GM19467 (cell line): ENCODE results near the gene CALN1.
"Not testable (repeated sequence)": the region's sequence is repeated elsewhere in the genome, so short reads cannot be mapped to it uniquely, and the experiment has no call there.

ENCODE experiments used
- ATAC-seq: cut with Tn5 transposase; IDR thresholded peaks from one replicate; pipeline ENCODE4 v1.9.1; 2021; ENCODE audit warnings: mild to moderate bottlenecking, moderate library complexity; ENCODE audit not compliant: unreplicated experiment

CALN1 gene

DNA sequence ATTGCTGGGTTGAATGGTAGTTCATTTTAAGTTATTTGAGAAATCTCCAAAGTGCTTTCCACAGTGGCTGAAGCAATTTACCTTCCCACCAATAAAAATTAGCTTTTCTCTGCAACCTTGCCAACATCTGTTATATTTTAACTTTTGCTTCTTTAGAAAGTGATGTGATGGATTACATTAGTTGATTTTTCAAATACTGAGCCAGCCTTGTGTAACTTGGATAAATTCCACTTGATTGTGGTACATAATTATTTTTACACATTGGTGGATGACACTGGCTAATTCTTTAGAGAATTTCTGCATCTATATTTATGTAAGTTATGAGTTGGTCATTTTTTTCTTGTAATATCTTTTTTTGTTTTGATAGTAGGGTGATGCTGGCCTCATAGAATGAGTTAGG is 646.1 kb downstream of the CALN1 start:
- ATAC-seq, result no peak

DNA sequence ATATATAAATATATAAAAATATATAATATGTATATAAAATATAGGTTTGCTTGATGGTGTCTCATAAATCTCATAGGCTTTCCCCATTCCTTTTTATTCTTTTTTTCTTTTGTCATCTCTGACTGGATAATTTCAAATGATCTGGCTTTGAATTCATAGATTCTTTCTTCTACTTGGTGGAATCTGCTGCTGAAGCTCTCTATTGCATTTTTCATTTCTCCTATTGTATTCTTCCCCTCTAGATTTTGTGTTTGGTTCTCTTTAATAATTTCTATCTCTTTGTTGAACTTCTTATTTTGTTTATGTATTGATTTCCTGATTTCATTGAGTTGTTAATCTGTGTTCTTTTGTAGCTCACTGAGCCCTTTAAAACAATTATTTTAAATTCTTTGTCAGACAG is 650.8 kb downstream of the CALN1 start:
- ATAC-seq, result no peak

DNA sequence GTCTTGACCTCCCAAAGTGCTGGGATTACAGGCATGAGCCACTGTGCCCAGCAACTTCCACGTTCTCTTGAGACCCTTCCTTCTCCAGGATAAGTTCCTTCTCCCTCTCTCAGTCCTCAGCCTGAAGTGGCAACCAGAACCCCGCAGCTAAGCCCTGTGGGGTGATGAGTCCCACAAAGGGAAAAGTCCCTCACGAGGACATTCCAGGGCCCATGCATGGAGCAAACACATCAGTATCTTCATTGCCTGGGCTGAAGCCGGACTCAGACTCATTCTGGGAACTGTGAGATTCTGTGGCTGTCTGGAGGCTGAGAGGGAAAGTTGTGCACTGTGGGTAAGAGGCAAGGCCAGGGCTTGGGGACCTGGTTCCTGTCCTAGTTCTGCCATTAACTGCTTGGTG is 657.3 kb downstream of the CALN1 start:
- ATAC-seq, result no peak

DNA sequence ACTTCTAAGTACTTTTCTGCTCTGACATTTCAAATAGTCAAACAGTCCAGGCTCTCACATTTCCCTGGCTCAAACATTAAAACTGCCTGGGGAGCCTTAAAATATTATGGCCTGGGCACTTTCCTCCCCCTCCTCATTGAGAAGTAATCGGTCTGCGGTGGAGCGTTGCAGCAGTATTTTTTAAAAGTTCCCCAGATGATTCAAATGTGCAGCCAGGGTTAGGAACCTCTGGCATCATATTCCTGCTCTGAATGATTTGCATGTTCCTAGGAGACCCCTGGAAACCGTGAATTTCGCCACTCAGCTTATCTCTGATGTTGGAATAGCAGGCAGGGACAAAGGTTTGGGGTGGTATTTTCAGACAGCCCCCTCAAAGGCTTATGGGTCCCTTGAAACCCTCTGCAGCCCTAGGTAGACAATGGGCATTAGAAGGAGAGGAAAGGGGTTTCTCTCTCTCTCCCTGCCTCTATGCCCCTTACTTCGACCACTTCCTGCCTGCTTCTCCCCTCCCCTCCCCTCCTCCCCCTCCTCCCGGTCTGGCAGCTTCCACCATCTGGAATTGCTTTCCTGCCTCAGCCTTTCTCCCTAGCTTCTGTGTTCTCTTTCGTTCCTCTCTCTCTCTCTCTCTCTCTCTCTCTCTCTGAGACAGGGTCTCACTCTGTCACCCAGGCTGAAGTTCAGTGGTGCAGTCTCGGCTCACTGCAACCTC is 658.0 kb downstream of the CALN1 start:
- ATAC-seq, result no peak

DNA sequence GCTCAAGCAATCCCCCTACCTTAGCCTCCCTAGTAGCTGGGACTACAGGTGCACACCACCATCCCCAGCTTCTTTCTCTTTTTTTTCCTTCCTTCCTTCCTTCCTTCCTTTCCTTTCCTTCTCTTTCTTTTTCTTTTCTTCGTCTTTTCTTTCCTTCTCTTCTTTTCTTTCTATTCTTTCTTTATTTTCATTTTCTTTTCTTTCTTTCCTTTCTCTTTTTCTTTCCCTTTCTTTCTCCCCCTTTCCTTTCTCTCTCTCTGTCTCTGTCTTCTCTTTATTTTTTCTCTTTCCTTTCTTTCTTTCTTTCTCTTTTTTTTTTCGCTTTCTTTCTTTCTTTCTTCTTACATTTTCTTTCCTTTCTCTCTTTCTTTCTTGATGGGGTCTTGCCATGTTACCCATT is 658.9 kb downstream of the CALN1 start:
- ATAC-seq, result no peak

DNA sequence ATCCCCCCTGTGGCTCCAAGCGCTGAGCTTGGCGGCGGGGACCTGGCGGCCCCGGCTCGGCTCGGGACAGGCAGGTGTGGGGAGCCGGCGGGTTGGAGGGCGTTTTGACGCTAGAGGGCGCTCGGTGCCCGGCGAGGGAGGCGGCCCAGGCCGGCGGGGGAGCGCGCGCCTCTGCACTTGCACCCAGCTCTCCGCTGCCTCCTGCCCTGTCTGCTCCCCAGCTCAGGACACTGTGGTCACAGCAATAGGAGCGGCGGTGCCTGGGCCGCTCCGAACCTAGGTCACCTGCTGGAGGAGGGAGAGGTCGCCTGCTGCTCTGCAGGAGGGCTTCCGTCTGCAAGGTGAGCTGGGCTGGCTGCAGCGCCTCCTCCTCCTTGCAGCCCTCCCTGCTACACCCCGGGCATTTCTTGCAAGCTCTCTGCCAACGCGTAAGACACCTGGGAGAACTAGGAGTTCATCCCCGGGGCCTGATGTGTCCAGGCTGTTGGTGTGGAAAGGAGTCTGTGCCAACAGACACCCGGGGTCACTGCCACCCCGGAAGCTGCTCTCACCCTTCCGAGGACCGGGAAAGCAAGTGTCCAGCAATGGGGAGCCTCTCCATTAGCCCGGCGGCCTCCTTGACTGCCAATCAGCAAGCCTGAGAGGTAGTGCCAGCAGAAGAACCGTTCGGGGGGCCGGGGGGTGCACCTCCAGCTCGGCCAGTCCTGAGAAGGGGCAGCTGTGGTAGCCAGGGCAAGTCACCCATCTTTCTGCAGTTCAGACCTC is 659.8 kb downstream of the CALN1 start:
- ATAC-seq, result no peak

DNA sequence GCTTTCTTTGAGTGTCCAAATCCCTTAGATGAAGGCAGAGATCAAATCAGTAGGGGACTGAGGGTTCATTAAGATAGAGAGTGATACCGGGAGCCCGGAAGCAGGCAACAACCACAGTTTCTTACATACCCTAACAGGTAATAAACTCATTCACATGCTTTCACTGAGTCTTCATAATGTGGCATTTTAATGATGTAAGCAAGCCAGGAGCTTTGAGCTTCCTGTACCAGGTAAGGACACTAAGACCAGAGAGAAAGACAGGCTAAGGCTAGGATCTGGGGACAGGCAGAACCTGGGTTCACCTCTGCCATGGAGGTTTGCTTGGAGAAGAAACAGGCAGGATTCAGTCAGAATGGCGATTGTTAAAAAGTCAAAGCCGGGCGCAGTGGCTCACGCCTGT is 661.8 kb downstream of the CALN1 start:
- ATAC-seq, result no peak

DNA sequence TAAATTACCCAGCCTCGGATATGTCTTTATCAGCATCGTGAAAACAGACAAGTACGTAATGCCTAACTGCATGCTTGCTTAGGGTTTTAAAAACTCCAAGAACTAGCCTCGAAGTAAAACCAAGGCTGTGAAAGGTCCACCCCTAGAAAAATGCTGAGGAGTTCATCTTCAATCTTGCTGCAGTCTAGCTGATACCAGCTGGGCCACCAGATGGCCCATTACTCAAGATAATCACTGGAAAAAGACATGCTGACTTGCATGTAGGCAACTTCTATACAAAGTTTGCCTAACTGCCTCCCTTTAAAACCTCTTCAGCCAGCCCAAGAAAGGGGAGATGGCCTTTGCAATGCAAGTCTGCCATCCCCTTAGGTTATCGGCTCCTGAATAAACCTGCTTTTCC is 666.1 kb downstream of the CALN1 start:
- ATAC-seq, result no peak

DNA sequence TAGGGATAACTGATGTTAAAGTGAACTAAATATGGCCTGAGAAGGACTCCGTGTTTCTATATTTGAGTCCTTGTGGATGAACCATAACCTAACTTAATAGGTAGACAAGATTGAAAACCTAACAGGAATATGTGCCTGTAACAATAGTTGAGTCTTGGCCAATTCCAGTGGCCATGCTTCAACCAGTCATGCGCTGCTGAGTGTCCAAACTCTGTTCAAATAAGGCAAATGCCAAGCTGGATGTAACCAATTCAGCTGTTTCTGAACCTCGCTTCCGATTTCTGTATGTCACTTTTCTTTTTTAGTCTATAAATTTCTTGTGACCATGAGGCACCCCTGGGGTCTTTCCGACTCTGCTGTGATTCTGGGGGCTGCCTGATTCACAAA is 672.0 kb downstream of the CALN1 start:
- no peak for ATAC-seq

DNA sequence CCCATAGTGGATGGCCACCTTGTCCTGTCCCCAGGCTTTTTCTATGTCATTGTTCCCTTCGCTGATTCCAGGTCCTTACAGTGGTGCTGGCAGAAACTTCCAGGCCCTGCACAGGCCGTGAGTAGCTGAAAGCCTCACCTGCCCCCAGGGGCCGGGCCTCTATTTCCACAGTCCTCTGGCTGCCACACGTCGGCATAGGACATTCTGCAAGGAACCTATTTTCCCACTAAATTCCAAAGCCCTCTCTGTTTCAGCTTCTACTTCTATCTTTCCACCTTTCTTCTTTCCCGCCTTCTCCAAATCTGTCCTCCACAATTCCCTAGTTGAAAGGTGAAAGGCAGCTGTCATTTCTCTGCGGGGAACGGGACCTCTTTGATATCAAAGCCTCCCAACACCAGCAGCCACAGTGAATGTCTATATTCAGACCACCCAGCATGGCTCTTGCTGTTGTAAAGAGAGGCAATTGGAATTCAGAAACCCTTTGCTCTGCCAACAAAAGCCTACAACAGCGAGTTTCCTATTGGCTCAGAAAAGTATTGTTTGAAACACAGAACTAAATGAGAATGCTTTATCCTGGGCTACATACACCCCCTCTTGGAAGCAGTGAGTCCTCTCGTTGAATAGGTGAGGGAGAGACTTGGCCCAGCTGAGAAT is 672.5 kb downstream of the CALN1 start:
- no peak for ATAC-seq

DNA sequence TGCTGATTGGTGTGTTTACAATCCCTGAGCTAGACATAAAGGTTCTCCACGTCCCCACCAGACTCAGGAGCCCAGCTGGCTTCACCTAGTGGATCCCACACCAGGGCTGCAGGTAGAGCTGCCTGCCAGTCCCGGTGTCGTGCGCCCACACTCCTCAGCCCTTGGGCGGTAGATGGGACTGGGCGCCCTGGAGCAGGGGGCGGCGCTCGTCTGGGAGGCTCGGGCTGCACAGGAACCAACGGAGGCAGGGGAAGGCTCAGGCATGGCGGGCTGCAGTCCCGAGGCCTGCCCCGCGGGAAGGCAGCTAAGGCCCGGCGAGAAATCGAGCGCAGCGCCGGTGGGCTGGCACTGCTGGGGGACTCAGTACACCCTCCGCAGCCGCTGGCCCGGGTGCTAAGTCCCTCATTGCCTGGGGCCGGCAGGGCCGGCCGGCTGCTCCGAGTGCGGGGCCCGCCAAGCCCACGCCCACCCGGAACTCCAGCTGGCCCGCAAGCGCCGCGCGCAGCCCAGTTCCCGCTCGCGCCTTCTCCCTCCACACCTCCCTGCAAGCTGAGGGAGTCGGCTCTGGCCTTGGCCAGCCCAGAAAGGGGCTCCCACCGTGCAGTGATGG is 674.1 kb downstream of the CALN1 start:
- not testable (repeated sequence) for ATAC-seq

DNA sequence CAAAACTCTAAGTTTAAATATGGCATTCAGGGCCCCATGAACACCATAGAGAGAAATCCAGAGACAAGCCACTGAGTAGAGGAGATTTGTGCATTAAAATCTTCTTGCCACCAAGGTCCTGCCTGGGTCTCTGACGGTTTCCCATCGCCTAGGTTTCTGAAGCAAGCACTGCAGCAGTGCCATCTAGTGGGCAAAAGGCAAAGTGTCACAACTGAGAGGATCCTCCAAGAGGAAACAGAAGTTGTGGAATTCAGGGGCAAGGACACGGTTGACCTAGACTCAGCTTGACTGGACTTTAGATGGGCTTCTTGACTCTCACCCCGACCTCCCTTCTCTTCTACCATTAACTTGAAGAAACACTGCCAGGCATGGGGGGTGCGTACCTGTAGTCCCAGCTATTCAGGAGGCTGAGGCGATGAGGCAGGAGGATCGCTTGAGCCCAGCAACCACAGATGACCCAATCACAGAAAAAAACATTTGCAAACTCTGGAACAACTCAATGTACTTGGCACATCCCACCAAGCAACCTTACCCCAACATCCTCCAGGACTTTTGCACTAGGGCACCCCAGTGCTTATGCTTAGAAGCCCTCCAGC is 676.1 kb downstream of the CALN1 start:
- no peak for ATAC-seq

DNA sequence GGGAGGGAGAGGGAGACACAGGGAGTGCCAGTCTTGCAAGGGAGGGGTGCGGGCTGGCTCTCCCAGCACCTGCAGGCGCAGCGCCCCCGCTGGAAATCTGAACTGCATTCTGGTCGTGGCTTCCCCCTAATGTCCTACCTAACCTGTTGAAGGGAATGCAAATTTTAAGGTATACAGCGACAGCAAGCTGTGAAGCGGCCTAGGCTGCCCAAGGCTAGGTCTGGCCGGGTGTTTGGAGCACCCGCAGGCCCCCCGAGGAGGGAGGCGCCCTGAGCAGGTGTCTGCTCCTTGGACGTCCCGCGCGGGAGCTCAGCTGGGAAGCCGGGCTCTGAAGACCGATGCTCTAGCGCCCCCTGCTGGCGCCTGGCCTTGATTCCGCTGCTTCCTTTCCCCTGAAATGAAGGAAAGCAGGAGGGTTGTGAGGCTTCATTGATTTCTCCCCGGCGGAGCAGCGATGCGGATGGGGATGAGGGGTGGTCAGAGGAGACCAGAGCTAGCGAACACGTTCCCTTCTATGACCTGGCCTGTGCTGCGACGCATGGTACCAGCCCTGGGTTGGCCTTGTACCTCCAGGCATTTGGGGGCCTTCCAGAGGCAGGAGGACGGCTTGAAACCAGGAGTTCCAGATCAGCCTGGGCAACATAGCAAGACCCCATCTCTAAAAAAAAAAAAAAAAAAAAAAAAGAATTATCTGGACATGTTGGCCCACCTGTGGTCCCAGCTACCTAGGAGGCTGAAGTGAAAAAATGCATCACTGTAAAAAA is 678.8 kb downstream of the CALN1 start:
- ATAC-seq, result no peak

DNA sequence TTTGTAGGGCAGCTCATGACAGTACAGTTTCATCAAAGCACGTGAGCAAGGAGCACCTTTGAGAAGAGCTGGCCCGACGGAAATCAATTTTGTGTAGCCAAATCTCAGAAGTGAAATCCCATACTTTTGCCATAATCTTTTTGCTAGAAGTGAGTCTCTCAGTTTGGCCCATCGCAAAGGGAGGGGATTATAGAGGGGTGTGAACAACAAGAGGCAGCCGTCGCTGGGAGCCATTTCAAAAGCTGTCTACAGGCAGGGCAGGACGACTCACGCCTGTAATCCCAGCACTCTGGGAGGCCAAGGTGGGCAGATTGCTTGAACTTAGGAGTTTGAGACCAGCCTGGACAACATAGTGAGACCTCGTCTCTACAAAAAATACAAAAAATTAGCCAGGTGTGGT is 680.4 kb downstream of the CALN1 start:
- ATAC-seq, result no peak
